CD4-positive, alpha-beta memory T cell (primary cell): ENCODE results near the gene QKI. TPM values are rescaled to one million over a fixed set of nuclear protein-coding genes. Genes with fewer than 3 reads are reported as not detected.
A peak's percentile ranks its signal among the peaks of the same experiment; 100 is the strongest.

Experiments
- CTCF ChIA-PET: fragments of 350-600 bp; sonication (Branson Sonifier 250); formaldehyde crosslinking; loops from one replicate; lab custom pipeline; 2021; ENCODE audit warnings: inconsistent platforms; ENCODE audit not compliant: partially characterized antibody; lab: Charles Lee
- POLR2A ChIA-PET: fragments of 350-600 bp; sonication (Branson Sonifier 250); formaldehyde crosslinking; loops from one replicate; lab custom pipeline; 2021; ENCODE audit not compliant: partially characterized antibody; lab: Charles Lee
- DNase-seq, 5 donors: peaks; one replicate each; pipeline versions ENCODE4 v3.0.0 to v3.0.0-alpha.2; 2020 to 2022; ENCODE audit warnings: mixed read lengths in 1 of 5
- H3K27ac ChIP-seq: one replicate; pipeline ENCODE4 v1.7.0; 2013; ENCODE audit warnings: low read depth, low read length
- H3K27me3 ChIP-seq: 2 replicates; pipeline ENCODE4 v1.7.0; 2013; ENCODE audit warnings: mild to moderate bottlenecking, low read length, moderate library complexity; ENCODE audit not compliant: insufficient read depth
- H3K36me3 ChIP-seq: 2 replicates; pipeline ENCODE4 v1.7.0; 2013; ENCODE audit warnings: mild to moderate bottlenecking, low read length, moderate library complexity; ENCODE audit not compliant: insufficient read depth
- H3K4me1 ChIP-seq: 2 replicates; pipeline ENCODE4 v1.7.0; 2013; ENCODE audit warnings: mild to moderate bottlenecking, low read length, moderate library complexity; ENCODE audit not compliant: insufficient read depth
- H3K4me3 ChIP-seq, 2 donors: one replicate each; pipeline ENCODE4 v1.7.0; 2013; ENCODE audit warnings: low read length in 2 of 2, mild to moderate bottlenecking in 1 of 2
- H3K9me3 ChIP-seq, 2 donors: one replicate each; pipeline ENCODE4 v1.7.0; 2013; ENCODE audit warnings: low read length in 2 of 2, control low read depth in 1 of 2; ENCODE audit not compliant: control insufficient read depth in 1 of 2
- H3K27ac Mint-ChIP-seq, 7 donors: one replicate each; pipeline ENCODE4 v1.8.0; 2020 to 2021; ENCODE audit warnings: mixed read lengths in 7 of 7, mild to moderate bottlenecking in 6 of 7, inconsistent platforms in 3 of 7, moderate library complexity in 3 of 7
- H3K27me3 Mint-ChIP-seq, 2 donors: one replicate each; pipeline ENCODE4 v1.8.0; 2020 to 2021; ENCODE audit warnings: mixed read lengths in 2 of 2
- H3K36me3 Mint-ChIP-seq, 2 donors: one replicate each; pipeline ENCODE4 v1.8.0; 2020 to 2021; ENCODE audit warnings: mixed read lengths in 2 of 2, inconsistent platforms in 1 of 2, mild to moderate bottlenecking in 1 of 2
- H3K4me1 Mint-ChIP-seq, 4 donors: one replicate each; pipeline ENCODE4 v1.8.0; 2020 to 2021; ENCODE audit warnings: mixed read lengths in 4 of 4, mild to moderate bottlenecking in 1 of 4
- H3K4me3 Mint-ChIP-seq, 8 donors: one replicate each; pipeline ENCODE4 v1.8.0; 2020 to 2021; ENCODE audit warnings: mixed read lengths in 8 of 8, mild to moderate bottlenecking in 7 of 8, moderate library complexity in 6 of 8, inconsistent platforms in 3 of 8
- H3K9me3 Mint-ChIP-seq, 8 donors: one replicate each; pipeline ENCODE4 v1.8.0; 2020 to 2021; ENCODE audit warnings: mixed read lengths in 8 of 8, mild to moderate bottlenecking in 5 of 8, inconsistent platforms in 3 of 8, moderate library complexity in 1 of 8
- intact Hi-C: fragments of 100-400 bp; cut with micrococcal nuclease; formaldehyde crosslinking; loops from one replicate; pipeline ENCODE4 v1.15.1; 2023
- polyA plus RNA-seq, 2 donors: library from polyadenylated mRNA; unstranded; fragments of 300-500 nt; fragmentation: Illumina TruSeq; gene quantifications; one replicate each; pipeline ENCODE4 v1.2.3, GENCODE V29; 2021
- total RNA-seq, 2 experiments: library from RNA; stranded (reverse); gene quantifications; one replicate each; pipeline ENCODE4 v1.2.3, GENCODE V29; 2021

Gene QKI
- total and polyA plus RNA-seq, 4 experiments from 2014 or later = 7.7 to 66.4 (median 46.3) TPM

GRCh38 chr6:163501439-163501838 is 86.9 kb downstream of the QKI start:
- Histone ChIP-seq H3K4me3 (no peak overlapping the region), H3K4me1 (no peaks in the 10 kb centered on the region), H3K9me3 (no peaks in the 10 kb centered on the region), H3K36me3 (no peaks in the 10 kb centered on the region), H3K27me3 (no peaks in the 10 kb centered on the region), H3K27ac (no peak overlapping the region)
- Mint-ChIP-seq H3K27ac (peak overlapping the region in 1 of 7 donors; percentile 41), H3K9me3 (peaks cover 3 to 32% (median 14%) of the 10 kb centered on the region in 8 donors), H3K36me3 (peaks cover 30 to 37% of the 10 kb centered on the region in 2 donors), H3K4me3 (no peak overlapping the region), H3K27me3 (no peaks in the 10 kb centered on the region), H3K4me1 (peaks cover 26 to 47% (median 32%) of the 10 kb centered on the region in 4 donors)
- CTCF ChIA-PET = interaction anchor here (1.0 kb wide), 1 partner anchor 15 kb away, joined by 3 read pairs; no protein-coding TSS in a partner anchor
- POLR2A ChIA-PET = no interaction called here
- DNase-seq = no peak
- intact Hi-C loops = no loop called here

GRCh38 chr6:163504984-163505640 is 90.6 kb downstream of the QKI start:
- ChIA-PET CTCF (no interaction called here), POLR2A (no interaction called here)
- no peak for DNase-seq
- Mint-ChIP-seq H3K4me3 (no peak overlapping the region), H3K4me1 (peaks cover 16 to 34% (median 24%) of the 10 kb centered on the region in 4 donors), H3K27me3 (no peaks in the 10 kb centered on the region), H3K9me3 (peaks cover 3 to 49% (median 30%) of the 10 kb centered on the region in 8 donors), H3K36me3 (peaks cover 39 to 47% of the 10 kb centered on the region in 2 donors), H3K27ac (no peak overlapping the region)
- no peak overlapping the region for H3K4me3 ChIP-seq
- no peaks in the 10 kb centered on the region for H3K27me3 ChIP-seq
- no peaks in the 10 kb centered on the region for H3K36me3 ChIP-seq
- no peak overlapping the region for H3K27ac ChIP-seq
- no peaks in the 10 kb centered on the region for H3K4me1 ChIP-seq
- H3K9me3 ChIP-seq = peaks cover 3 to 8% of the 10 kb centered on the region in 2 donors
- intact Hi-C loops = no loop called here

GRCh38 chr6:163507965-163508364 is 93.4 kb downstream of the QKI start:
- H3K9me3 Mint-ChIP-seq = peaks cover 3 to 47% (median 30%) of the 10 kb centered on the region in 8 donors
- Histone ChIP-seq H3K36me3 (no peaks in the 10 kb centered on the region), H3K27ac (no peak overlapping the region), H3K9me3 (peaks cover 3 to 8% of the 10 kb centered on the region in 2 donors), H3K27me3 (no peaks in the 10 kb centered on the region), H3K4me1 (no peaks in the 10 kb centered on the region), H3K4me3 (no peak overlapping the region)
- POLR2A ChIA-PET = no interaction called here
- no peak overlapping the region for H3K27ac Mint-ChIP-seq
- no peaks in the 10 kb centered on the region for H3K27me3 Mint-ChIP-seq
- intact Hi-C loops = no loop called here
- H3K36me3 Mint-ChIP-seq = peaks cover 29 to 40% of the 10 kb centered on the region in 2 donors
- H3K4me1 Mint-ChIP-seq = peaks cover 5 to 24% (median 17%) of the 10 kb centered on the region in 4 donors
- CTCF ChIA-PET = no interaction called here
- no peak for DNase-seq
- no peak overlapping the region for H3K4me3 Mint-ChIP-seq

- peaks cover 3% of the 10 kb centered on the region in 2 donors for H3K36me3 Mint-ChIP-seq
- ChIA-PET CTCF (no interaction called here), POLR2A (no interaction called here)
- H3K4me1 Mint-ChIP-seq = peaks cover 15 to 21% (median 18%) of the 10 kb centered on the region in 4 donors
- no peak overlapping the region for H3K4me3 Mint-ChIP-seq
- H3K27me3 Mint-ChIP-seq = no peaks in the 10 kb centered on the region
- H3K27ac Mint-ChIP-seq = no peak overlapping the region
- no peaks in the 10 kb centered on the region for H3K4me1 ChIP-seq
- H3K27ac ChIP-seq = no peak overlapping the region
- H3K4me3 ChIP-seq = no peak overlapping the region
- intact Hi-C loops = no loop called here
- no peaks in the 10 kb centered on the region for H3K27me3 ChIP-seq
- no peaks in the 10 kb centered on the region for H3K36me3 ChIP-seq
- H3K9me3 ChIP-seq = no peaks in the 10 kb centered on the region
- H3K9me3 Mint-ChIP-seq = peaks cover 0 to 8% (median 3%) of the 10 kb centered on the region in 8 donors
- no peak for DNase-seq
Observed at GRCh38 chr6:163513003-163513402, 98.5 kb downstream of the QKI start.

GRCh38 chr6:163513570-163514166 is 99.2 kb downstream of the QKI start:
- no peaks in the 10 kb centered on the region for H3K27me3 ChIP-seq
- Mint-ChIP-seq H3K36me3 (no peaks in the 10 kb centered on the region), H3K4me3 (no peak overlapping the region), H3K27me3 (no peaks in the 10 kb centered on the region), H3K9me3 (peaks cover 0 to 5% (median 0%) of the 10 kb centered on the region in 8 donors), H3K4me1 (peaks cover 15 to 26% (median 21%) of the 10 kb centered on the region in 4 donors), H3K27ac (peak overlapping the region in 1 of 7 donors; percentile 20)
- no peaks in the 10 kb centered on the region for H3K4me1 ChIP-seq
- no peak overlapping the region for H3K4me3 ChIP-seq
- H3K9me3 ChIP-seq = no peaks in the 10 kb centered on the region
- intact Hi-C loops = no loop called here
- no peak for DNase-seq
- H3K27ac ChIP-seq = no peak overlapping the region
- POLR2A ChIA-PET = no interaction called here
- no peaks in the 10 kb centered on the region for H3K36me3 ChIP-seq
- CTCF ChIA-PET = no interaction called here

- Mint-ChIP-seq H3K27ac (peak overlapping the region in 3 of 7 donors; percentile 1 to 22 (median 4)), H3K27me3 (no peaks in the 10 kb centered on the region), H3K4me1 (peaks cover 20 to 37% (median 28%) of the 10 kb centered on the region in 4 donors), H3K4me3 (no peak overlapping the region), H3K9me3 (no peaks in the 10 kb centered on the region), H3K36me3 (no peaks in the 10 kb centered on the region)
- no peak overlapping the region for H3K4me3 ChIP-seq
- no peaks in the 10 kb centered on the region for H3K4me1 ChIP-seq
- intact Hi-C loops = no loop called here
- no peaks in the 10 kb centered on the region for H3K9me3 ChIP-seq
- no peaks in the 10 kb centered on the region for H3K36me3 ChIP-seq
- ChIA-PET POLR2A (no interaction called here), CTCF (interaction anchor here (0.7 kb wide), 1 partner anchor 16 kb away, joined by 3 read pairs; no protein-coding TSS in a partner anchor)
- H3K27me3 ChIP-seq = no peaks in the 10 kb centered on the region
- DNase-seq = no peak
- H3K27ac ChIP-seq = no peak overlapping the region
Observed at GRCh38 chr6:163516908-163517307, 102.4 kb downstream of the QKI start.

- Mint-ChIP-seq H3K27ac (no peak overlapping the region), H3K27me3 (no peaks in the 10 kb centered on the region), H3K4me1 (peaks cover 19 to 46% (median 30%) of the 10 kb centered on the region in 4 donors), H3K4me3 (no peak overlapping the region), H3K36me3 (peaks cover 0 to 5% of the 10 kb centered on the region in 2 donors), H3K9me3 (no peaks in the 10 kb centered on the region)
- POLR2A ChIA-PET = no interaction called here
- Histone ChIP-seq H3K4me1 (no peaks in the 10 kb centered on the region), H3K36me3 (no peaks in the 10 kb centered on the region), H3K4me3 (no peak overlapping the region), H3K27ac (no peak overlapping the region), H3K9me3 (no peaks in the 10 kb centered on the region), H3K27me3 (no peaks in the 10 kb centered on the region)
- DNase-seq = no peak
- CTCF ChIA-PET = interaction anchor here (1.4 kb wide), 1 partner anchor 34 kb away, joined by 4 read pairs; no protein-coding TSS in a partner anchor
- intact Hi-C loops = no loop called here
Observed at GRCh38 chr6:163520956-163521355, 106.4 kb downstream of the QKI start.
